RWPE2 (cell line): ENCODE data around the gene SLC16A2.
"Not testable (repeated sequence)": the region's sequence is repeated elsewhere in the genome, so short reads cannot be mapped to it uniquely, and the experiment has no call there.

Experiments used
- ATAC-seq: fragments of 200-7000 bp; cut with Tn5 transposase; 3 replicates; pipeline ENCODE4 v1.9.1; 2021; ENCODE audit warnings: low read depth
- DNase-seq: peaks from one replicate; pipeline ENCODE4 v3.0.0-alpha.2; 2020; ENCODE audit warnings: low spot score
- H3K27ac ChIP-seq: fragments of 450-650 bp; 2 replicates; pipeline ENCODE4 v1.5.1; 2017; ENCODE audit warnings: mild to moderate bottlenecking; ENCODE audit not compliant: poor library complexity, severe bottlenecking
- H3K27me3 ChIP-seq: fragments of 250-450 bp; sonication (Bioruptor Pico); 2 replicates; pipeline ENCODE4 v1.5.1; 2021; ENCODE audit warnings: mild to moderate bottlenecking, moderate library complexity; ENCODE audit not compliant: insufficient read depth, poor library complexity, severe bottlenecking
- H3K36me3 ChIP-seq: fragments of 250-450 bp; sonication (Bioruptor Pico); 2 replicates; pipeline ENCODE4 v1.5.1; 2020; ENCODE audit warnings: low read depth, mild to moderate bottlenecking, moderate library complexity
- H3K4me1 ChIP-seq: fragments of 250-450 bp; sonication (Bioruptor Pico); 2 replicates; pipeline ENCODE4 v1.5.1; 2021; ENCODE audit warnings: mild to moderate bottlenecking, moderate library complexity; ENCODE audit not compliant: insufficient read depth, poor library complexity, severe bottlenecking
- H3K4me3 ChIP-seq: fragments of 250-450 bp; sonication (Bioruptor Pico); 2 replicates; pipeline ENCODE4 v1.5.1; 2021; ENCODE audit warnings: mild to moderate bottlenecking, moderate library complexity; ENCODE audit not compliant: severe bottlenecking
- H3K9me3 ChIP-seq: fragments of 250-450 bp; sonication (Bioruptor Pico); 2 replicates; pipeline ENCODE4 v1.5.1; 2021; ENCODE audit warnings: mild to moderate bottlenecking, moderate library complexity; ENCODE audit not compliant: severe bottlenecking
- CTCF ChIP-seq: fragments of 450-650 bp; IDR thresholded peaks from one replicate; pipeline ENCODE4 v1.5.1; 2017; ENCODE audit warnings: mild to moderate bottlenecking, moderate library complexity; ENCODE audit not compliant: poor library complexity, severe bottlenecking

SLC16A2 gene

GRCh38 chrX:74510401-74510800 is 89.1 kb downstream of the SLC16A2 start:
- no peaks in the 10 kb centered on the region for H3K36me3 ChIP-seq
- H3K27me3 ChIP-seq, result no peaks in the 10 kb centered on the region
- no peak overlapping the region for H3K27ac ChIP-seq
- no peaks in the 10 kb centered on the region for H3K4me1 ChIP-seq
- no peak for ATAC-seq
- DNase-seq, result no peak
- no peak for TF ChIP-seq CTCF
- no peaks in the 10 kb centered on the region for H3K9me3 ChIP-seq
- no peak overlapping the region for H3K4me3 ChIP-seq

- H3K9me3 ChIP-seq, result no peaks in the 10 kb centered on the region
- DNase-seq (no peak), ATAC-seq (no peak)
- no peaks in the 10 kb centered on the region for H3K36me3 ChIP-seq
- no peak overlapping the region for H3K27ac ChIP-seq
- no peaks in the 10 kb centered on the region for H3K27me3 ChIP-seq
- no peak for TF ChIP-seq CTCF
- H3K4me1 ChIP-seq, result no peaks in the 10 kb centered on the region
- no peak overlapping the region for H3K4me3 ChIP-seq
Observed at GRCh38 chrX:74511704-74512103, 90.4 kb downstream of the SLC16A2 start.

GRCh38 chrX:74514384-74514783 is 93.1 kb downstream of the SLC16A2 start:
- DNase-seq, result no peak
- no peak overlapping the region for H3K27ac ChIP-seq
- no peaks in the 10 kb centered on the region for H3K36me3 ChIP-seq
- H3K4me1 ChIP-seq, result no peaks in the 10 kb centered on the region
- ATAC-seq, result no peak
- no peak for TF ChIP-seq CTCF
- H3K27me3 ChIP-seq, result no peaks in the 10 kb centered on the region
- H3K4me3 ChIP-seq, result no peak overlapping the region
- no peaks in the 10 kb centered on the region for H3K9me3 ChIP-seq

DNA sequence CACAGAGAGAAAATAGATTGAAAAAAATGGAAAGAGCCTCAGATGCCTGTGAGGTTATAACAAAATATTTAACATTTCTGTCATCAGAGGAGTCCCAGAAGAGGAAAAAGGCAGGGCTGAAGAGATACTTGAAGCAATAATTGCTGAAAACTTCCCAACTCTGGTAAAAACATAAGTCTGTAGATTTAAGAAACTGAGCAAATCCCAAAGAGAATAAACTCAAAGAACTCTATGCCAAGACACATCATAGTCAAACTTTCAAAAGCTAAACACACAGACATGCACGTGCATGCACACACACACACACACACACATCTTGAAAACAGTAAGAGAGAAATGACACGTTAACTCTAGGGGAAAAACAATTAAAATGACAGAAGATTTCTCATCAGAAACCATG is 94.1 kb downstream of the SLC16A2 start:
- Histone ChIP-seq H3K27me3 (no peaks in the 10 kb centered on the region), H3K27ac (no peak overlapping the region), H3K9me3 (no peaks in the 10 kb centered on the region), H3K36me3 (no peaks in the 10 kb centered on the region), H3K4me3 (no peak overlapping the region), H3K4me1 (no peaks in the 10 kb centered on the region)
- TF ChIP-seq CTCF, result no peak
- ATAC-seq (no peak), DNase-seq (no peak)

DNA sequence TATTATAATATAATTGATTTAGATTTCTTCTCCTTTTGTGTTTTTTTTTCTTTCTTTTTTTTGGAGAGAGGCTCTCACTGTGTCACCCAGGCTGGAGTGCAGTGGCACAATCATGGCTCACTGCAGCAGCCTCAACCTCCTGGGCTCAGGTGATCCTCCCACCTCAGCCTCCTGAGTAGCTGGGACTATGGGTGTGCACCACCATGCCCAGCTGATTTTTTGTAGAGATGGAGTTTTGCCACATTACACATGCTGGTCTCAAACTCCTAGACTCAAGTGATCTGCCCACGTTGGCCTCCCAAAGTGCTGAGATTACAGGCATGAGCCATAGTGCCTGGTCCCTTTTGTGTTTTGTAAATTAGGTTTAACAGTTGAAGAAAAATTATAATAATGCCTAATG is 94.7 kb downstream of the SLC16A2 start:
- not testable (repeated sequence) for ATAC-seq, H3K4me3 ChIP-seq, H3K27ac ChIP-seq, DNase-seq, H3K27me3 ChIP-seq, H3K4me1 ChIP-seq, H3K9me3 ChIP-seq, H3K36me3 ChIP-seq
